ENCODE results near the gene C6orf89.

The C6orf89 gene

DNA sequence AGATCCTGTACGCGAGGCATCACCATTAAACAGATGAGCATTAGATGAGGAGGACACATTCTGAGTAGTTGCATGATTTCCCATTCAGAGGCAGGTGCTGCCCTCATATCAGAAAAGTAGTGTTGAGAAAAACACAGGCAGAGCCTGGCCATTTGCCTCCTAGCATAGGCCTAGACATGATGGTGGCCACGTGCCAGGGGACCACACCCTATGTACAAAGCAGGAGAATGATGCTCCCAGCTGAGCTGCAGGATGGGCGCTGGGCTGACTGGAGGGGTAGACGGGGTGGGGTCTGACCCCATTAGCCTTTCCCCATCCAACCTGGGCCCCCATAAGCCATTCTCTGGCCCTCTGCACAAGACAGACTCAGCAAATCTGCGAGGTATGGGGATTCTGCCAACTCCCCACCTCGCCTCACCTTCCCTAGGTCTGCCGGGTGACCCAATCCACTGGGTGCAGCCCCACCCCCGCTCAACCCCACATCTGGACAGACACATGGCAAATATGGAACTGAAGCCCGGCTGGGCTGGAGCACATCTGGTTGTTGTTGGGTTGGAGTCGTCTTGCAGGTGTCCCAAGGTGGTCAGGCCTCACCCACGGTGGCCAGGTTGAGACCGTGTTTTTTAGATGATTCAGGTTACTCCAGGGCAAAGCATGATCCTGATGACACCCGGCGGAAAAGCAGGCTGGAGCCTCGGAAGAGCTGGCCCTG lies 82.7 kb downstream of the C6orf89 start:
- no peak for DNase-seq (ENCODE audit: low spot score)

DNA sequence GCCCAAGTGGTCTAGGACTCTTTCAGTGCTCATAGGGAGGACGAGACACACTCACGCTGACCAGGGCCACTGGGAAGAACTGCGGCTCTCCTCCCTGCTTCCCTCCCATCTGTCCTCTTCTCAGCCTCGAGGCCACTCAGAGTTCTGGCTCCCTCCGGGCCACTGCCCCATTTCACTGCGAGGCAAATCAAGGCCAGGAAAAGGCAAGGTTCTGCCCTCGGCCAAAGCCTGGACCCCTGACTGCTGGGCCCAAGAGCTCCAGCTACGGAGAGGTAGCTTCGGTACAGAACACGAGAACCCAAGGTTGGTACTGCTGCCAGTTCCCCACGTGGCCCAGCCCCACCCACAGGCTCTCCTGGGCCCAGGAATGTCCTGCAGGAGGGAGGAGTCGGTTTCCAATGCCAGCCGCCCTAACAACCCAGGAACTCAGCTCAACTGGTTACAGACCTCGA lies 83.5 kb downstream of the C6orf89 start:
- DNase-seq (ENCODE audit: low spot score) = no peak

DNA sequence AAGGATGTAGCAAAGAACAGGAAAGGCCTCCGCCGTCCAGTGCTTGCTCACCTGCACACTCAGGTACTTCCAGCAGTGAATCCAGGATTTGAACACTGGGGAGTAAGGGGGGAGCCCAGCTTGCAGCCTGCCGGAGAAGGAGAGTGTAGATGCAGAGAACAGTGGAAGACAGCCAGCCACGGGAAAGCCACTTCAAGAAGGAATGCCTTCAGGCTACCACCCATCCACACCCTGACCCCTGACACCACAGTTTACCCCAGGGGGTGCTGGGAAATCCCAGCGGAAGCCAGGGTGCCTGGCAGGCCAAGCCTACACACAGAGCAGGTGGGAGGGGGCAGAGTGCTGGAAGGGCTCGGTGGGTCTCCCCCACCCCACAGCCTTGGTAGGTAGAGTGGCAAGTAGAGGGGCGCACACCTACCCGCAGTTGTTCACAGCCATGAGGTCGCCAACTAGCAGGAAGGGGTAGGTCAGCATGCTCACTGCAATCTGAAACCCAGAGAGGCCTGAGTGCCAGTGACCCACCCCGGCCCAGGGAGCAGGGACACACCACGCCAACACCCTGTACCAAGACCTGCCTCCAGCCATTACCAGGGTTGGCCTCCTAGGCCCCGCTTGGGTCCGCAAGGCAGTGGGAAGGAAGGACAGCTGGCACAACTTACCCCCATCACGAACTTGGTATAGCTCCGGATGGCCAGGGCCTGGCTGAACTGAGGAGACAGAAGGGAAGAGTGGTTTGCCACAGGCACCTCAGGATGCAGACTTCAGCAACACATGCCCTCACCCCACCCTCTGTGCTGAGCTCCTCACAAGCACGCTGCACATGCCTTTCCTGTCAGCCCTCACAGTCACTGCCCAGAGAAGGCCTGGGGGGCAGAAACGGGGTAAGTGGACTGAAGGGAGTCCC lies 84.5 kb downstream of the C6orf89 start:
- no peak for DNase-seq (ENCODE audit: low spot score)

DNA sequence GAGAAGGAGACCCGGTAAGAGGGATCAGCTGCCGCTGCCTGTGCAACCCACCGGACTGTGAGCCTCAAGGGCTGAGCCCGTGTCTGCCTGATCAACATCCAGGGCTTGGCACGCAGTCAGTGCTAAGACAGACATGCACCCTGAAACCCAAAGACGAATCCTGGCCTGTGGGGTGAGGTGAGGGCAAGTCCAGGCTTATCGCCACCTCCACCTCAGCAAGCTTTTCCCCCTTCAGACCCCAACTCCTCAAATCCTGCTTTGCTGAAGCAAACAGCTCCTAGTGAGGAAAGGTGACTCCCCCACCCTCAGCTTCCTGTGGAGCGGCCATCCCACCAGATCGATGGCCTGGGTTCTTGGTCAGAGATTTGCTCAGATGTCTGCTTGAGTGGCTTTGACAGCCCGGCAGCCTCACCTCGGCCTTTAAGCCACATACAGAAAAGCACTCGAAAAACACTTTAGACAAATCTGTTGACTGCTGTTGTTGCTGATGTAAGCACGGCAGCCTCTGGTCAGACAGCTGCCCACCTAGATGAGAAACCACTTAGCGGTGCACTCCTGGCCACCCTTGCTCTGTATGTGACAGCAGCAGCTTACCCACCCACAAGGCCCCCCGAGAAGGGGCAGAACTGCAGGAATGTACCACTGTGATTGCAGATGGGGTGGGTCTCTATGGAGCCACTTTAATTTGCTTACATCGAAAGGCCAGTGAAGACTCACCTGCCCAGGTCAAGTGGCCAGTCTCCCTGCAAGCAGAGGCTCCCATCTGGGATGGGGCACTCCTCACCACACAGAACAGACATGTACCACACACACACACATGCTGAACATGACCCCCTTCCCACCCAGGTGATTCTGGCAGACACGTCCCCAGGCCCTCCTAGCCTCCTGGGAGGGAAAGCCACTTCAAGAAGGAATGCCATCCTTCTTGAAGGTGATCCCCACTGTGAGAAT lies 85.4 kb downstream of the C6orf89 start:
- no peak for DNase-seq (ENCODE audit: low spot score)

DNA sequence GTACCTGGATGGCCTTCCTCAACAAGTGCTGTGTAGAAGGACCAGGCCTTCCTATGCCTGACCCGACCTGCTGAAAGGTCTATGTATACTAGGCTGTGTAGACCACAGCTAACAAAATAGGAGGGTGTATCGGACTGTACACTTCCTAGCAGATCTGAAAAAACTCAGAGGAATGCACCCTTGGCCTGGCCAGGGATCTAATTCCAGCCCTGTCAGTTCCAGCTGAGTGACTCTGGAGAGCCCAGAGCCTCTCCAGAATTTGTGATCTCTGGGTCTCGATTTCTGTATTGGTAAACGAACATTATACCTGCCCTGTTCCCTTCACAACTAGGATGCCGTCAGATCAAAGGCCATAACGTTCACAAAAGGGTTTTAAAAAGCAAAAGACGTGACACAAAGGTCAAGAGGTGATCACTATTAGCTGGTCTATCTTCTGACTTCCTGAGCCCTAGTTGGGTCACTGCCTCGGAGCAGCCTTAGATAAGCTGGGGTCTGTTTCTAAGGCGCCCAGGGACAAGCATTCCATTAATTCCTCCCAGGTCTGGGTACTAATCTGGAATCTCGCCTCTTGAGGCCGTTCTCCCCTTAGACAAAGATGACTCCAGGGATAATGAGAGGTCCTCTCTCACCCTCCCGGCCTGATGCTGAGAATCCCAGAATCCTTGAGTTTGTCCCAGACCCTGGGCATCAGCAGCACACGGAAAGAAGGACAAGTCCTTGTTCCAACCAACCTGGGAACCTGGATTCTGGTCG lies 86.3 kb downstream of the C6orf89 start:
- no peak for DNase-seq (ENCODE audit: low spot score)

DNA sequence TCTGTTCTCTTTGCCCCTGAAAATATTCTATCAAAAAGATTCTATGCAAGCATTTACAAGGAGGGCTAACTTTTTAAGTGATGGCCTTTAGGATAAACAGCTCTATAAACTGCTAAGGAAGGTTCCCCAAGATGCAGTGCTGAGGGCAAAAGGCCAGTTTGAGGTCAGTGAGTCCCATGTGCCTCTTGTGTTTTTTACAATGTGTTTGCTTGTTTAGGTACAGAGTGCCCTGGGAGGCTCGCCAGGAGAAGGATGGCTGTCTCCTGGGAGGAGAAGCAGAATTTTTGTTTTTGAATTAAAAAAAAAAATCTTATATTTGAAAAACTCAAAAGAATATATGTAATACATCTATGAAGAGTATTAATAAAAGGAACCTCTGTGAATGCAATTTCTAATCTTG lies 87.4 kb downstream of the C6orf89 start:
- DNase-seq (ENCODE audit: low spot score) = no peak

DNA sequence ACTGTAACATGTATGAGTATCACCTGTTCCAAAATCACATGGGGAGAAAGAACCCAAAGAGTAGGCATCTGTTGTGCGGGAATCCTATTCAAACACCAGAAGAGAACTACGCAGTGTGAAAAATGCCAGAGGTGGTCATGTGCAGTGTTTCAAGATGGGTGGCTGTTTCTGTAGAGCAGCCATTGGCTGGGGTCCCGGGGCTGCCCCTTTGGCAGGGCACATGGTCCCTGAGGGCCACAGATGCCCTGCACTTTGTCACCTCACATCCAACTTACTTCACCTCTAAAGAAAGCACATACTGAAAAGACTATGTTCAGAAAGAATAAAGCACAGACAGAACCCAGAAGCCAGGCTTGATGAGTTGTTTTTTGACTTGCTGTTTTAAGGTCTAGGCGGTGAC lies 87.9 kb downstream of the C6orf89 start:
- no peak for DNase-seq (ENCODE audit: low spot score)

DNA sequence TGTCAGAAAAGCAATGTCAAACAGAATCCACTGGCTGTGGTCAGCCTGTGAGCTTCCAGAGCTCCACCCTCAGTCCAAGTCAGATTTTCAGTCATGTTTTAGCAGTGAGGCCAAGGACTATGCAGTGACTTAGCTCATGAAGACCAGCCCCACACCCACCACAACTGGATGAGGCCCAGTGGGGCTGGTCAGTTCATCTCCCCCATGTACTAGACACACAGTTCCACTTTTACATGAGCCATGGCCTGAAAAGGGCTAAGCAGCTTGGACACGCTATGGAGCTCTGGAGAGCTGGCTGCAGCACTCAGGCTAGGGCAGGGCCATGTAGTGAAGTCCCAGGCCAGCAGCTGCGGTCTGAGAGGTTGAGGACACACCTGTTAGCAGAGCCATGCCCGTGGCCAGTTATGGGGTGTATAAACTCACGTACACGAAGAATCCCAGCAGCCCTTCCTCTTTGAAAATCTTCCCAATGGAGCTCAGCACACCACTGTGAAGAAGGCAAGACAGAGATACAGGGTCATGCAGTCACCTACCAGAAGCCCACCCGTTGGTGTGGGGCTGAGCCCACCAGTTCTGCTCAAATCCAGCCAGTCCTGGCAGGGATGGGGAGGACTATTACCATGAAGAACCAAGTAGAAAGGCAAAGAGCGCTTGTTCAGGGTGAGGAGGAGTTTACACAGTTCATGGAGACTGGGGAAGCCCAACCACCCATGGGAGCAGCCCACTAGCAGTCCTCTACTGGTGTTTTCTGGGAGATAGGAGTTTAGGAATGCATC lies 89.7 kb downstream of the C6orf89 start:
- no peak for DNase-seq (ENCODE audit: low spot score)

DNA sequence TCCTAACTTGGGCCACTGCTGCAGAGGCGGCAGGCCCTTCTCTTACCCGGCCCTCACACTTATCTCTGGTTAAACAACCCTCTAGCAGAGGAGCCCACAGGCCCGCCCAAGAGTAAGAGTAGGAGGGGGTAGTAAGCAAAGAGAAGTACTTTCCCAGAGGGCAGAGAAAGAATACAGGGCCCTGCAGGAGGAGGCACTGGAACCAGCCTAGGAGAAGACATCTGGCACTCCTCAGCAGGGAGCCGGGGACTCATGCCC lies 90.2 kb downstream of the C6orf89 start:
- no peak for DNase-seq (ENCODE audit: low spot score)

DNA sequence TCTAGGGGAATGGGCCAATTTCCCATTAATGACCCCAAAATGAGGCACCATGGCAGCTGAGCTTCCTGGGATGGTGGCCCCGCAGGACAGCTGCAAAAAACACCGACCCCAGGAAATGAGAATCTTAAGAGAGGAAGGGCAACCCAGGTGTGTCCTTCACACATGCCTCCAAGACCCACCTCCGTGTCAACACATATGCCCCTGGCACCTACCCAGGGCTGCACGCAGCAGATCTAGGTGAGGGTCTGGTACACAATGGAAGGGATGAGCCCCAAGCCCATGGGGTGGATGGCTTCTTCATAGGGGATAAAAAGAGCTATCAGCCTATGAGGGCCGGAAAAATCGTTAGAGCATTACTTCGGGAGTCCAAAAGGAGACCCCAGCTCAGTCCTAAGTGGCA lies 90.8 kb downstream of the C6orf89 start:
- no peak for DNase-seq (ENCODE audit: low spot score)

DNA sequence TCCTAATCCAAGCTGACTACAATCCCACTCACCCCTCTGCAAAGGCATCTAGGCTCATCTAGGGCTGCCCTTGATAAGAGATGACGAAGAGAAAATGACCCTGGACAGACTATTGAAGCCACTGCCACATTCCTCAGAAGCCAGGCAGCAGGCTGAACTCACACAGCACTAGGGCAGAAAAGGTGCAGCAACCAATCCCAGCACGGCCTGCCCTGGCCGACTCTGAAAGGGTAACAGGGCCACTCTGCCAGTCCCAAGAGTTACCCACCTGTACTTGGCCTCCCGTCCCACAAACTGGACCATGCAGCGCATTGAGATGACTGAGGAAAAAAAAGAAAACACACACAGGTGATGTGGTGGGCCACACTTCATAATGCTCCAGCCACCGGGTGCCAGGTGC lies 91.2 kb downstream of the C6orf89 start:
- DNase-seq (ENCODE audit: low spot score) = no peak

DNA sequence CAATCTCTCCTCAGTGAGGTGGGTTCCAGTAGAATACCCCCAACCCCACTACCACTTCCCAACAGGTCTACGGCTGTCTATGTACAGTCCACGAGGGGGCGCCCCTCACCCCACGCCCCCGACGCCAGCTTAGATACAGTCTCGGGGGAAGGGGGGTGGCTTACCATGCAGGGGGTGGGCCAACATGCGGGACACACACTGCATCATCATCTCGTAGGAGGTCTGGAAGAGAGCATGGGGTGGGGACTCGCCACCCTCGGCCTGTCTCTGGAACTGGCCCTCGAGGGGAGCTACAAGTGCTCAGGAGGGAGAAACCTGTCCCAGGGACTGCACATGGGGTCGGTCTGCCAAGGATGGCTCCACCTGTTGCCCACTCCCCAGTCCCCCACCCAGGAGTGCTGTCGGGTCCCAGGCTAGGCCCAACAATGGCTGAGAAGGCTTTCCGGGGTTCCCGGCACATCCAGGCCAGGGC lies 91.8 kb downstream of the C6orf89 start:
- peak; percentile 57 for DNase-seq (ENCODE audit: low spot score)
